H9 (cell line): ENCODE data around the gene RHBDL2. TPM values are rescaled to one million over a fixed set of nuclear protein-coding genes. Genes with fewer than 3 reads are reported as not detected.

ENCODE experiments used
- DNase-seq: peaks from one replicate; pipeline ENCODE4 v3.0.0-alpha.2; 2017
- H2AFZ ChIP-seq: one replicate; pipeline ENCODE4 v1.6.1; 2013; ENCODE audit warnings: mild to moderate bottlenecking, low read length, control low read depth, moderate library complexity
- H2AK5ac ChIP-seq: 2 replicates; pipeline ENCODE4 v1.6.1; 2013; ENCODE audit warnings: low read length, control low read depth, mixed read lengths; ENCODE audit not compliant: insufficient read length
- H2BK120ac ChIP-seq: one replicate; pipeline ENCODE4 v1.6.1; 2013; ENCODE audit warnings: low read depth, mild to moderate bottlenecking, low read length, control low read depth, inconsistent platforms; ENCODE audit not compliant: poor library complexity, severe bottlenecking
- H2BK12ac ChIP-seq: 2 replicates; pipeline ENCODE4 v1.6.1; 2013; ENCODE audit warnings: low read length, control low read depth, mixed read lengths, low read depth; ENCODE audit not compliant: insufficient read length
- H2BK15ac ChIP-seq: 2 replicates; pipeline ENCODE4 v1.6.1; 2013; ENCODE audit warnings: low read depth, low read length, control low read depth
- H2BK20ac ChIP-seq: one replicate; pipeline ENCODE4 v1.6.1; 2013; ENCODE audit warnings: low read depth, mild to moderate bottlenecking, low read length, control low read depth, inconsistent platforms; ENCODE audit not compliant: poor library complexity, severe bottlenecking
- H2BK5ac ChIP-seq: 2 replicates; pipeline ENCODE4 v1.6.1; 2013; ENCODE audit warnings: low read length, control low read depth, mixed read lengths; ENCODE audit not compliant: insufficient read length
- H3K14ac ChIP-seq: 2 replicates; pipeline ENCODE4 v1.6.1; 2013; ENCODE audit warnings: low read length, control low read depth; ENCODE audit not compliant: insufficient read depth
- H3K18ac ChIP-seq: 2 replicates; pipeline ENCODE4 v1.6.1; 2013; ENCODE audit warnings: low read depth, mild to moderate bottlenecking, mixed read lengths, low read length, control low read depth; ENCODE audit not compliant: insufficient read length
- H3K23ac ChIP-seq: 2 replicates; pipeline ENCODE4 v1.6.1; 2013; ENCODE audit warnings: low read length, control low read depth, mixed read lengths, low read depth; ENCODE audit not compliant: insufficient read length
- H3K23me2 ChIP-seq: 2 replicates; pipeline ENCODE4 v1.6.1; 2013; ENCODE audit warnings: low read depth, mild to moderate bottlenecking, mixed read lengths, low read length, control low read depth; ENCODE audit not compliant: insufficient read length, poor library complexity, severe bottlenecking
- H3K27ac ChIP-seq: 2 replicates; pipeline ENCODE4 v1.5.1; 2013; ENCODE audit warnings: low read length, control low read depth, mixed read lengths, low read depth; ENCODE audit not compliant: insufficient read length
- H3K27me3 ChIP-seq: 2 replicates; pipeline ENCODE4 v1.6.1; 2013; ENCODE audit warnings: low read length, control low read depth, inconsistent platforms; ENCODE audit not compliant: insufficient read depth
- H3K4ac ChIP-seq: 2 replicates; pipeline ENCODE4 v1.6.1; 2013; ENCODE audit warnings: low read depth, mild to moderate bottlenecking, control low read depth, inconsistent platforms, low read length, moderate library complexity
- H3K4me1 ChIP-seq: 2 replicates; pipeline ENCODE4 v1.6.1; 2013; ENCODE audit warnings: low read length, control low read depth, inconsistent platforms; ENCODE audit not compliant: insufficient read depth
- H3K4me2 ChIP-seq: 2 replicates; pipeline ENCODE4 v1.6.1; 2013; ENCODE audit warnings: low read length, control low read depth, mixed read lengths; ENCODE audit not compliant: insufficient read length, insufficient read depth
- H3K56ac ChIP-seq: 2 replicates; pipeline ENCODE4 v1.6.1; 2013; ENCODE audit warnings: low read depth, mild to moderate bottlenecking, mixed read lengths, low read length, control low read depth; ENCODE audit not compliant: insufficient read length
- H3K79me1 ChIP-seq: 2 replicates; pipeline ENCODE4 v1.6.1; 2013; ENCODE audit warnings: low read depth, mild to moderate bottlenecking, moderate library complexity, low read length, control low read depth, inconsistent platforms; ENCODE audit not compliant: insufficient read depth, poor library complexity, severe bottlenecking
- H3K79me2 ChIP-seq: 2 replicates; pipeline ENCODE4 v1.6.1; 2013; ENCODE audit warnings: low read length, control low read depth, inconsistent platforms; ENCODE audit not compliant: insufficient read depth
- H3K9ac ChIP-seq: 2 replicates; pipeline ENCODE4 v1.6.1; 2013; ENCODE audit warnings: low read length, control low read depth, mixed read lengths; ENCODE audit not compliant: insufficient read length; ENCODE audit errors: extremely low read depth
- H3K9me3 ChIP-seq: one replicate; pipeline ENCODE4 v1.6.1; 2013; ENCODE audit warnings: low read depth, low read length, inconsistent platforms; ENCODE audit not compliant: control insufficient read depth
- H3T11ph ChIP-seq: one replicate; pipeline ENCODE4 v1.6.1; 2013; ENCODE audit warnings: mild to moderate bottlenecking, low read length, control low read depth, inconsistent platforms
- H4K20me1 ChIP-seq: one replicate; pipeline ENCODE4 v1.6.1; 2013; ENCODE audit not compliant: control insufficient read depth, insufficient read length, insufficient read depth
- H4K5ac ChIP-seq: 2 replicates; pipeline ENCODE4 v1.6.1; 2013; ENCODE audit warnings: low read depth, mild to moderate bottlenecking, mixed read lengths, low read length, control low read depth; ENCODE audit not compliant: insufficient read length
- H4K8ac ChIP-seq: replicated peaks from 2 replicates; pipeline ENCODE4 v1.6.1; 2013; ENCODE audit warnings: low read length, control low read depth, mixed read lengths, low read depth; ENCODE audit not compliant: insufficient read length
- H4K91ac ChIP-seq: 2 replicates; pipeline ENCODE4 v1.6.1; 2013; ENCODE audit warnings: low read depth, mild to moderate bottlenecking, moderate library complexity, mixed read lengths, low read length, control low read depth; ENCODE audit not compliant: insufficient read length
- H3K27ac Mint-ChIP-seq, 3 experiments: 2 replicates in 2 of 3; 3 replicates in 1 of 3; pipeline ENCODE4 v1.8.0; 2020 to 2021; ENCODE audit warnings: mixed read lengths in 3 of 3, mild to moderate bottlenecking in 1 of 3, moderate library complexity in 1 of 3
- H3K27me3 Mint-ChIP-seq: 2 replicates; pipeline ENCODE4 v1.8.0; 2021; ENCODE audit warnings: low read depth, mild to moderate bottlenecking, moderate library complexity, mixed read lengths
- H3K36me3 Mint-ChIP-seq, 3 experiments: 2 replicates in 2 of 3; 3 replicates in 1 of 3; pipeline ENCODE4 v1.8.0; 2020 to 2021; ENCODE audit warnings: low read depth in 3 of 3, mixed read lengths in 3 of 3; ENCODE audit not compliant: insufficient read depth in 1 of 3
- H3K4me1 Mint-ChIP-seq, 2 experiments: 2 replicates each; pipeline ENCODE4 v1.8.0; 2020; ENCODE audit warnings: mixed read lengths in 2 of 2
- H3K4me3 Mint-ChIP-seq, 2 experiments: 2 replicates in 1 of 2; 3 replicates in 1 of 2; pipeline ENCODE4 v1.8.0; 2020 to 2021; ENCODE audit warnings: mild to moderate bottlenecking in 2 of 2, mixed read lengths in 2 of 2, moderate library complexity in 1 of 2
- H3K9me3 Mint-ChIP-seq, 2 experiments: 2 replicates in 1 of 2; 3 replicates in 1 of 2; pipeline ENCODE4 v1.8.0; 2020; ENCODE audit warnings: mild to moderate bottlenecking in 2 of 2, mixed read lengths in 2 of 2, moderate library complexity in 1 of 2
- CTCF ChIP-seq: fragments of 200-600 bp; sonication (generic); conservative IDR thresholded peaks from 3 replicates; pipeline ENCODE4 v1.8.0; 2021; ENCODE audit warnings: antibody characterized with exemption, mild to moderate bottlenecking
- WGBS: extraction: QIAGEN DNeasy Blood & Tissue Kit; methylation state at CpG from one replicate; pipeline ENCODE4 v1.1.7; 2013; ENCODE audit warnings: missing lambda C conversion rate, low lambda C conversion rate, mixed read lengths; ENCODE audit not compliant: insufficient read length; ENCODE audit errors: extremely low coverage; 5-methylcytosine and 5-hydroxymethylcytosine counted together
- total RNA-seq: library from RNA; stranded (reverse); gene quantifications from 2 replicates; pipeline ENCODE4 v1.2.1, GENCODE V29; 2021

Gene RHBDL2
- total RNA-seq, 1 experiment from 2014 or later: not detected

DNA sequence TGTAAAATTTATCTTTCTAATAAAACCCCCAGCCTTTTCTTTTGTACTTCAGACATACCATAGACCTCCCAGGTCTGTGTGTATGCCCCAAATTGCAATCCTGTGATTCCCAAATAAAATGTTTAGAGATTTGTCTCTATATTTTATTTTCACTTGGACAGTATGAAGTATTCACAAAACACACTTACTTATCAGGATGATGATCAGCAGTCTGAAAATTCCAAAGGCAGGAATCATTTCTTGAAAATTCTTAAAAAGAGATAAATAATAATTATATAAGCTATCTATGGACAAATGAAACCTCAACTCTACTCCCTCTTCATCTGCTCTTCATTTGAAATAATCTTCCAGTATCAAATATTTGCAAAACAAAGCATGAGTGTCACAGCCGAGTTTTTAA is 48.7 kb downstream of the RHBDL2 start:
- Histone ChIP-seq H2BK15ac (no peak overlapping the region), H3K14ac (no peak overlapping the region), H4K20me1 (no peaks in the 10 kb centered on the region), H3K27ac (no peak overlapping the region), H3T11ph (no peak overlapping the region), H2BK120ac (no peak overlapping the region), H4K5ac (no peak overlapping the region), H4K8ac (no peak overlapping the region), H3K56ac (no peak overlapping the region), H3K4me2 (no peak overlapping the region), H2BK5ac (no peak overlapping the region), H3K4ac (no peak overlapping the region), H2AFZ (no peak overlapping the region), H4K91ac (no peak overlapping the region), H3K79me2 (no peaks in the 10 kb centered on the region), H3K23me2 (no peaks in the 10 kb centered on the region), H2AK5ac (no peak overlapping the region), H3K9ac (no peak overlapping the region), H3K18ac (no peak overlapping the region), H3K79me1 (no peaks in the 10 kb centered on the region), H3K27me3 (no peaks in the 10 kb centered on the region), H3K4me1 (no peaks in the 10 kb centered on the region), H2BK20ac (no peak overlapping the region), H3K9me3 (no peaks in the 10 kb centered on the region), H3K23ac (no peak overlapping the region), H2BK12ac (no peak overlapping the region)
- H3K4me1 Mint-ChIP-seq: peaks cover 5 to 6% of the 10 kb centered on the region in 2 experiments
- H3K27ac Mint-ChIP-seq: no peak overlapping the region
- WGBS: no CpG with 5 or more reads among the region's 1 CpG
- no peak for TF ChIP-seq CTCF
- no peak overlapping the region for H3K4me3 Mint-ChIP-seq
- no peak for DNase-seq
- no peaks in the 10 kb centered on the region for H3K36me3 Mint-ChIP-seq
- no peaks in the 10 kb centered on the region for H3K27me3 Mint-ChIP-seq
- no peaks in the 10 kb centered on the region for H3K9me3 Mint-ChIP-seq
